GM12801 (cell line): ENCODE data around the gene ENOPH1.

Experiments used
- TF ChIP-seq, protein P1 (sequence below): IDR thresholded peaks from one replicate; pipeline ENCODE4 v1.5.1; 2011; ENCODE audit warnings: control low read depth; ENCODE audit not compliant: insufficient read length; ENCODE audit errors: extremely low read depth

Gene ENOPH1

DNA sequence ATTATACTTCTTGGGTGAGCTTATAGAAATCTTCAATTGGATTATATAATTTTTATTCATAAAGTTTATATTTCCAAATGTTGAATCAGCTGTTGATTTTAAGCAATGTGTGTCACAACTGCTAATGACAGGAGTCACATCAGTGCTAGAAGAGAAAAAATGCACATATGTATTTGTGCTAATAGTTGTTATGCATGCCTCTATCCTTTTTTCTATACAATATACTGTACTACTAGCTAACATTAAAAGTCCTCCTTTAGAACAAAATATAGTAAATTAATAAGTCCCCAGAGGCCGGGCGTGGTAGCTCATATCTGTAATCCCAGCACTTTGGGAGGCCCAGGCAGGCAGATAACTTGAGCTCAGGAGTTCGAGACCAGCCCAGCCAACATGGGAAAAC is 32.9 kb upstream of the ENOPH1 start:
- TF ChIP-seq, protein P1, sequence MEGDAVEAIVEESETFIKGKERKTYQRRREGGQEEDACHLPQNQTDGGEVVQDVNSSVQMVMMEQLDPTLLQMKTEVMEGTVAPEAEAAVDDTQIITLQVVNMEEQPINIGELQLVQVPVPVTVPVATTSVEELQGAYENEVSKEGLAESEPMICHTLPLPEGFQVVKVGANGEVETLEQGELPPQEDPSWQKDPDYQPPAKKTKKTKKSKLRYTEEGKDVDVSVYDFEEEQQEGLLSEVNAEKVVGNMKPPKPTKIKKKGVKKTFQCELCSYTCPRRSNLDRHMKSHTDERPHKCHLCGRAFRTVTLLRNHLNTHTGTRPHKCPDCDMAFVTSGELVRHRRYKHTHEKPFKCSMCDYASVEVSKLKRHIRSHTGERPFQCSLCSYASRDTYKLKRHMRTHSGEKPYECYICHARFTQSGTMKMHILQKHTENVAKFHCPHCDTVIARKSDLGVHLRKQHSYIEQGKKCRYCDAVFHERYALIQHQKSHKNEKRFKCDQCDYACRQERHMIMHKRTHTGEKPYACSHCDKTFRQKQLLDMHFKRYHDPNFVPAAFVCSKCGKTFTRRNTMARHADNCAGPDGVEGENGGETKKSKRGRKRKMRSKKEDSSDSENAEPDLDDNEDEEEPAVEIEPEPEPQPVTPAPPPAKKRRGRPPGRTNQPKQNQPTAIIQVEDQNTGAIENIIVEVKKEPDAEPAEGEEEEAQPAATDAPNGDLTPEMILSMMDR, result no peak

DNA sequence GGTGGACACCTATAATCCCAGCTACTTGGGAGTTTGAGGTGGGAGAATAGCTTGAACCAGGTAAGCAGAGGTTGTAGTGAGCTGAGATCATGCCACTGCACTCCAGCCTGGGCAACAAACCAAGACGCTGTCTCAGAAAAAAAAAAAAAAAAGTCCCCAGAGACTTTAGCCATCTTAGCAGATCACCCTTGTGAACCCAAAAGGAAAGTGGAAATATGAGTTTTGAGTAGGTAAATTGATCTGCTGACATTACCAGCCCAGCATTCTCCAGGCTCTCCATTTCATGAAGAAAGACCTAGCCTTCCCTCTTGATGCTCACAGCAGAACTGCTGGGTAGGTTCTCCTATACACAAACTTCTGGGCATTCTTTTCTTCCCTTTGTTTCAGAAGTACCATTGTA is 32.1 kb upstream of the ENOPH1 start:
- TF ChIP-seq, protein P1, result no peak

DNA sequence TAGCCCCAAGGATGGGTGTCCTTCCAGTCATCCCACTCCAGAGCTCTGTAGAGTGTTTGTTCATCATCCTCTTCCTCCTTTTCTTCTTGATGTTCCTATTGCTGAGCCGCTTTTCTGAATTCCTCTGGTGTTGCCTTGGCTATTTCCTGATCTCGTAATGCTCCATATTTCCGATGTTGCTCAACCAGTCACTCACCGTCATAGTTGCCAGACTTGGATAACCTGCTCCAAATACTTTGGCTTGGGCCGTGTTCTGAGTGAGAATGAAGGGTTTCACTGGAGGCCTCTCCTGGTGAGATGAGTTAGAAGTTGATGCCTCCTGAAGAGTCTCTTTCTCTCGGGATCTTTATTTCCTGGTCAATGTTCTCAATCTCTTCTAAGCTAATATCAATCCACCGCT is 28.8 kb upstream of the ENOPH1 start:
- TF ChIP-seq, protein P1, result no peak

DNA sequence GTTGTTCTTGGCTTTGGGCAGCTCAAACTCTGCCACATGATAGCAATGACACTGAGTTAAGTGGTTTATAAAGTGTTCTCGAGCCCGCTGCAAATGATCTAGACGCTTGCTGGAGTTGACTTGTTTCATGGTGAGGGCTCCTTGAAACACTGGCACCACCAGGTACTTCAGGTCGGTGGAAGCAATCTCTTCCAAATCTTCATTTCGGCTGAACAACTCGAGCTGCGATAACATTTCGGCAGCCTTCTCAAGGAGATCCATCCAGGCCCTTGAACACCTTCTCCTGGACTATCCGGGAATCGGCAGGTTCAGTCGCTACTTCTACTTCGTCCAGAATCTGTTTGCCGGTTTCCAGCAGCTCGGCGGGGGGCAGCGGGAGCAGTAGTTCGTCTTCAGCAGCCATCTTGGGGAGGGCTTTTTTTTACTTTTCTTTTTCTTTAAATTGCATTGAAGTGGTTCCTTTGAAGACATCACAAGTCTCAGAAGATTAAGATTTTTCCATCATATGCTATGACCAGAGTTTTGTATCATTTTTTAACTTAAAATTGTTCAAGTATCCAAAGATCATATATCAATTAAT is 28.1 kb upstream of the ENOPH1 start:
- TF ChIP-seq, protein P1, result no peak

DNA sequence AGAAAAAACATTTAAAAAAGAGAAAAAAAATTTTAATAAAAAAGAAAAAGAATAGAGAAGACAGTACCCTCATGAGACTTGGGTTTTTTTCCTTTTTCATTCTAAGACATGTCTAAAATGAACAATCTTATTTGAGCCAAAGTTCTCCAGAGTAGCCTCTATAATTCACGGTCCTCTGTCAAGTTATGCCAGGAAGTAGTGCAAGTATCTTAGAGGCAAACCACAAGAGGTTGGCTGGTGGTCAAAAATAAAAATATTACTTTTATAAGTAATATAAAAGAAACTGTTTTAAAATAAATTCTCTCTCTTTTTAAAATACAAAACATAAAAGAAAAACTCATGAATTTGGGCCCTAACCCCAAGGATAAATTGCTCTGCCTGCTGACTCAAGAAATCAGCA is 26.7 kb upstream of the ENOPH1 start:
- TF ChIP-seq, protein P1, result no peak

DNA sequence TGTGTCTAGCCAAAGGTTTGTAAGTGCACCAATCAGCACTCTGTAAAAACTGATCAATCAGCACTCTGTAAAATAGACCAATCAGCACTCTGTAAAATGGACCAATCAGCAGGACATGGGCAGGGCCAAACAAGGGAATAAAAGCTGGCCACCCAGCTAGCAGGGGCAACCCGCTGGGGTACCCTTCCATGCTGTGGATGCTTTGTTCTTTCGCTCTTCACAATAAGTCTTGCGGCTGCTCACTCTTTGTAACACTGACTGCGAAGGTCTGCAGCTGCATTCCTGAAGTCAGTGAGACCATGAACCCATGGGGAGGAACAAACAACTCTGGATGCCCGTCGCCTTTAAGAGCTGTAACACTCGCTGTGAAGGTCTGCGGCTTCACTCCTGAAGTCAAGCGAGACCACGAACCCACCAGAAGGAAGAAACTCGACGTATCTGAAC is 14.4 kb upstream of the ENOPH1 start:
- TF ChIP-seq, protein P1, result no peak

DNA sequence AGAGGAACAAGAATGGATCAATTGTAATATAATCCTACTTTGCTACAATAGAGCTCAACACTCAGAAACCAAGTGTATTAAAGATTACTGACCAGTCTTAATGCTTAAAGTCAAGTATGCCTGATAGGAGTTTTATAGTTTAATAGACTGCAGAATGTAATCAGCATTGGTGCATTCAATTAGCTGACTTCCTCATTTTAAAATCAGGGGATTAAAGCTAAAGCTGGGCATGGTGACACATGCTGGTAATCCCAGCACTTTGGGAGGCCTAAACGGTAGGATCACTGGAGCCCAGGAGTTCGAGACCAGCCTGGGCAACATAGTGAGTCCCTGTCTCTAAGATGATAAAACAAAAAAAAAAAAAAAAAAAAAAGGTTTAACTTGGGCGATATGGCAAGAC is 10.9 kb upstream of the ENOPH1 start:
- TF ChIP-seq, protein P1, result no peak
